Pancreas (tissue), 10 donors: ENCODE results near the gene PXDC1. TPM values are rescaled to one million over a fixed set of nuclear protein-coding genes. Genes with fewer than 3 reads are reported as not detected.

Experiments used
- ATAC-seq, 4 donors: fragments of 200-7000 bp; cut with Tn5 transposase; one replicate each; pipeline versions ENCODE4 v1.8.0 to v1.9.1; 2020; ENCODE audit warnings: mild to moderate bottlenecking in 4 of 4, moderate library complexity in 4 of 4
- DNase-seq, 6 donors: peaks; one replicate each; pipeline ENCODE4 v3.0.0-alpha.2; 2020
- FAIRE-seq: peaks from 2 replicates; lab custom pipeline; 2012; peaks lifted over from hg19 to GRCh38; lab: Jason Lieb, UNC
- H3K27ac ChIP-seq, 4 donors: fragments of 200-600 bp; sonication (generic); 1 replicate in 3 of 4; 2 replicates in 1 of 4; pipeline versions ENCODE4 v1.5.0 to v1.8.0; 2020
- H3K27me3 ChIP-seq, 4 donors: fragments of 200-600 bp; one replicate each; pipeline ENCODE4 v1.8.0; 2021
- H3K36me3 ChIP-seq, 3 donors: fragments of 200-600 bp; sonication (generic) in 1 of 3; one replicate each; pipeline versions ENCODE4 v1.5.0 to v1.8.0; 2020 to 2021
- H3K4me1 ChIP-seq, 3 donors: fragments of 200-600 bp; one replicate each; pipeline ENCODE4 v1.8.0; 2021
- H3K4me3 ChIP-seq, 4 donors: fragments of 200-600 bp; sonication (generic) in 2 of 4; one replicate each; pipeline versions ENCODE4 v1.5.0 to v1.8.0; 2020 to 2021
- H3K9me3 ChIP-seq, 4 donors: fragments of 200-600 bp; one replicate each; pipeline ENCODE4 v1.8.0; 2021
- WGBS, 2 donors: extraction: QIAGEN DNeasy Blood & Tissue Kit; methylation state at CpG; one replicate each; pipeline ENCODE4 v1.1.7; 2013; 5-methylcytosine and 5-hydroxymethylcytosine counted together
- intact Hi-C, 3 donors: fragments of 100-400 bp; cut with DNase I; formaldehyde crosslinking; loops; one replicate each; pipeline versions ENCODE4 v1.11.1 to v1.14.2; 2022
- polyA plus RNA-seq, 2 donors: library from polyadenylated mRNA; stranded (reverse); fragments of 200-250 nt; gene quantifications; one replicate each; pipeline ENCODE4 v1.2.3, GENCODE V29; 2013
- total RNA-seq, 6 donors: library from RNA; stranded (reverse); fragmentation: NEBNext Ultra II Directional in 4 of 6; extraction: Animal tissue kit (Norgen Biotek cat#: 25700) in 4 of 6; gene quantifications; one replicate each; pipeline versions ENCODE4 v1.2.1 to v1.2.4, GENCODE V29; 2021 to 2023
- TF ChIP-seq, protein P1 (sequence below), 4 donors: fragments of 200-600 bp; sonication (generic) in 3 of 4; IDR thresholded peaks; one replicate each; pipeline versions ENCODE4 v1.5.0 to v1.8.0; 2021; ENCODE audit warnings: antibody characterized with exemption in 4 of 4
- donor health status: healthy with polysubstance abuse.
- donor health status: DM: no; HTN: no; CAD: no; lungs with moderate emphysema.
- donor health status: DM: no; HTN: no; CAD: no.
- donor health status: control.
- donor health status: control.
- donor health status: Bipolar disorder and iron deficiency.
- donor health status: DM: yes; HTN: yes; CAD: no.
- donor health status: DM: no; HTN: no; CAD: no.
- donor health status: DM: no; HTN: no; CAD: no.
- donor health status: DM: yes; HTN: yes; CAD: no.

PXDC1 gene
- total and polyA plus RNA-seq, 8 donors, result 5.2 to 19.7 (median 11.1) TPM

DNA sequence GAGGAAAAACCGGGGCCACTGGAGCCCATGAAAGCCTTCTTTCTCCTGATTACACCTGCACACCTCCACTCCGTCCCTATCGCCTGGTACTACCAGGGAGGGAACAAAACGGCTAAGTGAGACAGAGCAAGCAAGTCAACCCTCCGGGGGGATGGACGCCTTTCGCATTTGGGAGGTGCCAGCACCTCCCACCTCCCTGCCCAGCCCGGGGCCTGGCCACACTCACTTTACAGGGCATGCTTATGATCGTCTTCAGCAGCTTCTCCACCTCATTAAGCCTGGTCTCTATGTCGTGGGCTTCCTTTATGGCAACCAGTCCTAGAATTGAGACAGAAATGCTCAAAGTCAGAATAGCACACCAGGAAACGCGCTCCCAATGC is 13.7 kb downstream of the PXDC1 start:
- Histone ChIP-seq H3K4me1 (peaks cover 0 to 3% (median 1%) of the 10 kb centered on the region in 3 donors), H3K9me3 (no peaks in the 10 kb centered on the region), H3K27me3 (no peaks in the 10 kb centered on the region), H3K27ac (no peak overlapping the region), H3K36me3 (peaks cover 0 to 11% (median 2%) of the 10 kb centered on the region in 3 donors), H3K4me3 (no peak overlapping the region)
- TF ChIP-seq, protein P1, sequence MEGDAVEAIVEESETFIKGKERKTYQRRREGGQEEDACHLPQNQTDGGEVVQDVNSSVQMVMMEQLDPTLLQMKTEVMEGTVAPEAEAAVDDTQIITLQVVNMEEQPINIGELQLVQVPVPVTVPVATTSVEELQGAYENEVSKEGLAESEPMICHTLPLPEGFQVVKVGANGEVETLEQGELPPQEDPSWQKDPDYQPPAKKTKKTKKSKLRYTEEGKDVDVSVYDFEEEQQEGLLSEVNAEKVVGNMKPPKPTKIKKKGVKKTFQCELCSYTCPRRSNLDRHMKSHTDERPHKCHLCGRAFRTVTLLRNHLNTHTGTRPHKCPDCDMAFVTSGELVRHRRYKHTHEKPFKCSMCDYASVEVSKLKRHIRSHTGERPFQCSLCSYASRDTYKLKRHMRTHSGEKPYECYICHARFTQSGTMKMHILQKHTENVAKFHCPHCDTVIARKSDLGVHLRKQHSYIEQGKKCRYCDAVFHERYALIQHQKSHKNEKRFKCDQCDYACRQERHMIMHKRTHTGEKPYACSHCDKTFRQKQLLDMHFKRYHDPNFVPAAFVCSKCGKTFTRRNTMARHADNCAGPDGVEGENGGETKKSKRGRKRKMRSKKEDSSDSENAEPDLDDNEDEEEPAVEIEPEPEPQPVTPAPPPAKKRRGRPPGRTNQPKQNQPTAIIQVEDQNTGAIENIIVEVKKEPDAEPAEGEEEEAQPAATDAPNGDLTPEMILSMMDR (IDR thresholded peaks at IDR 0.05), result no peak
- intact Hi-C loops, result loop anchor here in 1 of 3 donors (5.0 kb wide), 1 partner anchor 461 kb away; no protein-coding TSS in a partner anchor
- FAIRE-seq (no peak), ATAC-seq (no peak), DNase-seq (no peak)
- WGBS, 2 donors, result 85 to 88% methylated on average over 12 of the region's 12 CpGs

- TF ChIP-seq, protein P1 (IDR thresholded peaks at IDR 0.05), result no peak
- H3K27ac ChIP-seq, result no peak overlapping the region
- peaks cover 0 to 11% (median 2%) of the 10 kb centered on the region in 3 donors for H3K36me3 ChIP-seq
- no peaks in the 10 kb centered on the region for H3K9me3 ChIP-seq
- H3K4me1 ChIP-seq, result peaks cover 0 to 3% (median under 1%) of the 10 kb centered on the region in 3 donors
- FAIRE-seq (no peak), DNase-seq (peak in 1 of 6 donors; percentile 45), ATAC-seq (no peak)
- 86 to 89% methylated on average over 24 to 25 of the region's 25 CpGs for WGBS, 2 donors
- H3K27me3 ChIP-seq, result no peaks in the 10 kb centered on the region
- H3K4me3 ChIP-seq, result no peak overlapping the region
- intact Hi-C loops, result loop anchor here in 1 of 3 donors (5.0 kb wide), 1 partner anchor 460 kb away; no protein-coding TSS in a partner anchor
These were observed 14.2 kb downstream of the PXDC1 start for GRCh38 chr6:3737149-3737830.

DNA sequence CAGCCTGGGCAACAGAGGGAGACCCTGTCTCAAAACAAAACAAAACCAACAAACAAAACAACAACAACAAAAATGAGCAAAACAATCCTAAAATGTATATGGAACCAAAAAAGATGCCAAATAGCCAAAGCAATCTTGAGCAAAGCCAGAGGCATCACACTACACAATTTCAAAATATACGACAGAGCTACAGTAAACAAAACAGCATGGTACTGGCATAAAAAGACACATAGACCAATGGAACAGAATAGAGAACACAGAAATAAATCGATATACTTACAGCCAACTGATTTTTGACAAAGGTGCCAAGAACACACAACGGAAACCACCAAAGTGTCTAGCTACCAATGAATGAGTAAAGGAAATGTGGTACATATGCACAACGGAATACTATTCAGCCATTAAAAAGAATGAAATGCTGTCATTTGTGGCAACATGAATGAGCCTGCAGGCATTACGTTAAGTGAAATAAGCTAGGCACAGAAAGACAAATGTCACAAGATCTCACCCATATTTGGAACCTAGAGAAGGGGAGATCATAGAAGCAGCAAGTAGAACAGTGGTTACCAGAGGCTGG is 16.4 kb downstream of the PXDC1 start:
- H3K9me3 ChIP-seq, result no peaks in the 10 kb centered on the region
- FAIRE-seq (no peak), ATAC-seq (no peak), DNase-seq (no peak)
- H3K27ac ChIP-seq, result no peak overlapping the region
- no peak overlapping the region for H3K4me3 ChIP-seq
- H3K4me1 ChIP-seq, result peaks cover 0 to 3% (median 2%) of the 10 kb centered on the region in 3 donors
- H3K27me3 ChIP-seq, result no peaks in the 10 kb centered on the region
- intact Hi-C loops, result loop anchor here in 1 of 3 donors (5.0 kb wide), 1 partner anchor 458 kb away; no protein-coding TSS in a partner anchor
- 95 to 97% methylated on average over 5 of the region's 5 CpGs for WGBS, 2 donors
- TF ChIP-seq, protein P1 (IDR thresholded peaks at IDR 0.05), result no peak
- H3K36me3 ChIP-seq, result peaks cover 0 to 11% (median 2%) of the 10 kb centered on the region in 3 donors

DNA sequence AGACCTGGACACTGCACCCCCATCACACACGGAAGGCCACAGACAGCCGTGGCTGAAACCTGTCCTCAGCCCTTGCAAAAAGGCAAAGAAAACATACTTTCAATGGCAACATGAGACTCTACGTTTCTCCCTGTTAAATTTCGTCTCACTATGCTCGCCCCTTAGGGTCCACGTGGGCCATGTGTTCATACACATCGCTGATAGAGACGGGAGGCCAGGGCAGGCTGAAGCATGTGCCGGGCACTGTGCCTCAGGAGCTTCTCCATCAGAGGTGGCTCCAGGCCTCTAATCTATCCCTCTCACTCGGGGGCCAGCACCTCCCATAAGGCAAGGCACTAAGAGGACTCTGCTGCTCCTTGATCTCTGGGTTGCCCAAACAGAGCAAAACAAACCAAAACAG is 17.5 kb downstream of the PXDC1 start:
- peak in 1 of 6 donors; percentile 38 for DNase-seq
- H3K27me3 ChIP-seq, result no peaks in the 10 kb centered on the region
- H3K4me3 ChIP-seq, result no peak overlapping the region
- TF ChIP-seq, protein P1 (IDR thresholded peaks at IDR 0.05), result no peak
- no peak for ATAC-seq
- H3K36me3 ChIP-seq, result peaks cover 0 to 11% (median 2%) of the 10 kb centered on the region in 3 donors
- H3K4me1 ChIP-seq, result peaks cover 0 to 3% (median 2%) of the 10 kb centered on the region in 3 donors
- intact Hi-C loops, result loop anchor here in 1 of 3 donors (5.0 kb wide), 2 partner anchors 277 to 457 kb away; partner anchors contain the start of gene SLC22A23
- H3K27ac ChIP-seq, result no peak overlapping the region
- no peak for FAIRE-seq
- WGBS, 2 donors, result 81 to 85% methylated on average over 10 of the region's 10 CpGs
- H3K9me3 ChIP-seq, result no peaks in the 10 kb centered on the region
